GM19240 (cell line): ENCODE measurements around the gene MTCL1.

Source experiments
- DNase-seq: peaks from one replicate; pipeline ENCODE4 v3.0.0; 2011; ENCODE audit warnings: low spot score; ENCODE audit not compliant: insufficient read length

The MTCL1 gene

GRCh38 chr18:8686611-8687010 is 18.7 kb upstream of the MTCL1 start:
- no peak for DNase-seq

GRCh38 chr18:8688216-8688800 is 17.0 kb upstream of the MTCL1 start:
- DNase-seq = no peak

- no peak for DNase-seq
These were observed 16.5 kb upstream of the MTCL1 start for GRCh38 chr18:8688816-8689215.

GRCh38 chr18:8689517-8689916 is 15.8 kb upstream of the MTCL1 start:
- no peak for DNase-seq

- no peak for DNase-seq
These were observed 10.5 kb upstream of the MTCL1 start for GRCh38 chr18:8694891-8695290.

- DNase-seq = no peak
These were observed 9.3 kb upstream of the MTCL1 start for GRCh38 chr18:8695932-8696517.

GRCh38 chr18:8696749-8697211 is 8.6 kb upstream of the MTCL1 start:
- DNase-seq = peak; percentile 71

- DNase-seq = no peak
These were observed 6.2 kb upstream of the MTCL1 start for GRCh38 chr18:8699126-8699525.

- no peak for DNase-seq
These were observed 5.4 kb upstream of the MTCL1 start for GRCh38 chr18:8699948-8700347.

- no peak for DNase-seq
These were observed 3.7 kb upstream of the MTCL1 start for GRCh38 chr18:8701546-8702118.

GRCh38 chr18:8702668-8703067 is 2.7 kb upstream of the MTCL1 start:
- DNase-seq = no peak

GRCh38 chr18:8703092-8703709 is 2.2 kb upstream of the MTCL1 start:
- no peak for DNase-seq

GRCh38 chr18:8703781-8704301 is 1.5 kb upstream of the MTCL1 start:
- DNase-seq = no peak

GRCh38 chr18:8704361-8705237 is 757 bp upstream of the MTCL1 start:
- peak; percentile 93 for DNase-seq

- no peak for DNase-seq
These were observed 820 bp downstream of the MTCL1 start for GRCh38 chr18:8705961-8706790.

- no peak for DNase-seq
These were observed 1.6 kb downstream of the MTCL1 start for GRCh38 chr18:8706791-8707555.

- DNase-seq = no peak
These were observed 2.4 kb downstream of the MTCL1 start for GRCh38 chr18:8707556-8708300.

- DNase-seq = no peak
These were observed 3.3 kb downstream of the MTCL1 start for GRCh38 chr18:8708670-8709069.
